ENCODE results near the gene SKI.

Gene SKI

GRCh38 chr1:2352341-2352896, 124.3 kb downstream of the SKI start:
- WGBS (ENCODE audit: insufficient coverage), result 85% methylated on average over 7 of the region's 11 CpGs
- H3K27ac ChIP-seq (ENCODE audit: insufficient read depth in 1 of 2, low read depth in 1 of 2, low read length in 2 of 2, poor library complexity in 1 of 2, severe bottlenecking in 2 of 2), result no peak overlapping the region
- H3K4me3 ChIP-seq (ENCODE audit: control insufficient read depth in 1 of 7, extremely low read depth in 1 of 7, insufficient read depth in 4 of 7, low read depth in 2 of 7, low read length in 6 of 7), result no peak overlapping the region
- ChIA-PET CTCF (no interaction called here), POLR2A (no interaction called here)
- H3K27me3 ChIP-seq (replicated peaks in 2 of 5; ENCODE audit: control insufficient read depth in 4 of 5, insufficient read depth in 5 of 5, low read length in 4 of 5), result no peaks in the 10 kb centered on the region
- H3K36me3 ChIP-seq (ENCODE audit: control insufficient read depth in 4 of 4, insufficient read depth in 4 of 4, low read length in 3 of 4), result no peaks in the 10 kb centered on the region
- no peaks in the 10 kb centered on the region for H3K9me3 ChIP-seq (ENCODE audit: control extremely low read depth in 1 of 5, control insufficient read depth in 4 of 5, insufficient read depth in 2 of 5, low read depth in 1 of 5, low read length in 4 of 5)
- DNase-seq, result no peak
- no peaks in the 10 kb centered on the region for H3K4me1 ChIP-seq (ENCODE audit: control extremely low read depth in 1 of 4, control insufficient read depth in 4 of 4, insufficient read depth in 4 of 4, low read length in 3 of 4)

- WGBS (ENCODE audit: insufficient coverage), result 96% methylated on average over 21 of the region's 21 CpGs
- H3K36me3 ChIP-seq (ENCODE audit: control insufficient read depth in 4 of 4, insufficient read depth in 4 of 4, low read length in 3 of 4), result no peaks in the 10 kb centered on the region
Measured at GRCh38 chr1:2352897-2353550, 124.9 kb downstream of the SKI start.

GRCh38 chr1:2353551-2354438, 125.7 kb downstream of the SKI start:
- ChIA-PET CTCF (no interaction called here), POLR2A (no interaction called here)
- DNase-seq, result no peak
- H3K9me3 ChIP-seq (ENCODE audit: control extremely low read depth in 1 of 5, control insufficient read depth in 4 of 5, insufficient read depth in 2 of 5, low read depth in 1 of 5, low read length in 4 of 5), result no peaks in the 10 kb centered on the region
- H3K27me3 ChIP-seq (replicated peaks in 2 of 5; ENCODE audit: control insufficient read depth in 4 of 5, insufficient read depth in 5 of 5, low read length in 4 of 5), result no peaks in the 10 kb centered on the region
- H3K4me1 ChIP-seq (ENCODE audit: control extremely low read depth in 1 of 4, control insufficient read depth in 4 of 4, insufficient read depth in 4 of 4, low read length in 3 of 4), result no peaks in the 10 kb centered on the region
- 93% methylated on average over 26 of the region's 28 CpGs for WGBS (ENCODE audit: insufficient coverage)
- H3K4me3 ChIP-seq (ENCODE audit: control insufficient read depth in 1 of 7, extremely low read depth in 1 of 7, insufficient read depth in 4 of 7, low read depth in 2 of 7, low read length in 6 of 7), result no peak overlapping the region
- H3K36me3 ChIP-seq (ENCODE audit: control insufficient read depth in 4 of 4, insufficient read depth in 4 of 4, low read length in 3 of 4), result no peaks in the 10 kb centered on the region
- H3K27ac ChIP-seq (ENCODE audit: insufficient read depth in 1 of 2, low read depth in 1 of 2, low read length in 2 of 2, poor library complexity in 1 of 2, severe bottlenecking in 2 of 2), result no peak overlapping the region

More at GRCh38 chr1:2352897-2353550, 124.9 kb downstream of the SKI start:
- H3K4me1 ChIP-seq (ENCODE audit: control extremely low read depth in 1 of 4, control insufficient read depth in 4 of 4, insufficient read depth in 4 of 4, low read length in 3 of 4), result no peaks in the 10 kb centered on the region
- ChIA-PET POLR2A (no interaction called here), CTCF (no interaction called here)
- no peaks in the 10 kb centered on the region for H3K27me3 ChIP-seq (replicated peaks in 2 of 5; ENCODE audit: control insufficient read depth in 4 of 5, insufficient read depth in 5 of 5, low read length in 4 of 5)
- H3K9me3 ChIP-seq (ENCODE audit: control extremely low read depth in 1 of 5, control insufficient read depth in 4 of 5, insufficient read depth in 2 of 5, low read depth in 1 of 5, low read length in 4 of 5), result no peaks in the 10 kb centered on the region
- H3K27ac ChIP-seq (ENCODE audit: insufficient read depth in 1 of 2, low read depth in 1 of 2, low read length in 2 of 2, poor library complexity in 1 of 2, severe bottlenecking in 2 of 2), result no peak overlapping the region
- DNase-seq, result no peak
- no peak overlapping the region for H3K4me3 ChIP-seq (ENCODE audit: control insufficient read depth in 1 of 7, extremely low read depth in 1 of 7, insufficient read depth in 4 of 7, low read depth in 2 of 7, low read length in 6 of 7)

- DNase-seq, result no peak
- H3K9me3 ChIP-seq (ENCODE audit: control extremely low read depth in 1 of 5, control insufficient read depth in 4 of 5, insufficient read depth in 2 of 5, low read depth in 1 of 5, low read length in 4 of 5), result no peaks in the 10 kb centered on the region
- WGBS (ENCODE audit: insufficient coverage), result 94% methylated on average over 30 of the region's 38 CpGs
- no peaks in the 10 kb centered on the region for H3K36me3 ChIP-seq (ENCODE audit: control insufficient read depth in 4 of 4, insufficient read depth in 4 of 4, low read length in 3 of 4)
- CTCF ChIA-PET, result no interaction called here
- H3K4me1 ChIP-seq (ENCODE audit: control extremely low read depth in 1 of 4, control insufficient read depth in 4 of 4, insufficient read depth in 4 of 4, low read length in 3 of 4), result no peaks in the 10 kb centered on the region
- no peak overlapping the region for H3K4me3 ChIP-seq (ENCODE audit: control insufficient read depth in 1 of 7, extremely low read depth in 1 of 7, insufficient read depth in 4 of 7, low read depth in 2 of 7, low read length in 6 of 7)
- H3K27me3 ChIP-seq (replicated peaks in 2 of 5; ENCODE audit: control insufficient read depth in 4 of 5, insufficient read depth in 5 of 5, low read length in 4 of 5), result no peaks in the 10 kb centered on the region
- no peak overlapping the region for H3K27ac ChIP-seq (ENCODE audit: insufficient read depth in 1 of 2, low read depth in 1 of 2, low read length in 2 of 2, poor library complexity in 1 of 2, severe bottlenecking in 2 of 2)
- POLR2A ChIA-PET, result no interaction called here
Measured at GRCh38 chr1:2354511-2355372, 126.6 kb downstream of the SKI start.

- ChIA-PET POLR2A (no interaction called here), CTCF (no interaction called here)
- no peak for DNase-seq
- Histone ChIP-seq H3K4me1 (ENCODE audit: control extremely low read depth in 1 of 4, control insufficient read depth in 4 of 4, insufficient read depth in 4 of 4, low read length in 3 of 4) (no peaks in the 10 kb centered on the region), H3K4me3 (ENCODE audit: control insufficient read depth in 1 of 7, extremely low read depth in 1 of 7, insufficient read depth in 4 of 7, low read depth in 2 of 7, low read length in 6 of 7) (no peak overlapping the region), H3K27me3 (replicated peaks in 2 of 5; ENCODE audit: control insufficient read depth in 4 of 5, insufficient read depth in 5 of 5, low read length in 4 of 5) (no peaks in the 10 kb centered on the region), H3K9me3 (ENCODE audit: control extremely low read depth in 1 of 5, control insufficient read depth in 4 of 5, insufficient read depth in 2 of 5, low read depth in 1 of 5, low read length in 4 of 5) (no peaks in the 10 kb centered on the region), H3K36me3 (ENCODE audit: control insufficient read depth in 4 of 4, insufficient read depth in 4 of 4, low read length in 3 of 4) (no peaks in the 10 kb centered on the region), H3K27ac (ENCODE audit: insufficient read depth in 1 of 2, low read depth in 1 of 2, low read length in 2 of 2, poor library complexity in 1 of 2, severe bottlenecking in 2 of 2) (no peak overlapping the region)
- 95% methylated on average over 27 of the region's 28 CpGs for WGBS (ENCODE audit: insufficient coverage)
Measured at GRCh38 chr1:2355373-2356261, 127.5 kb downstream of the SKI start.

- ChIA-PET POLR2A (no interaction called here), CTCF (no interaction called here)
- no peak for DNase-seq
- Histone ChIP-seq H3K27me3 (replicated peaks in 2 of 5; ENCODE audit: control insufficient read depth in 4 of 5, insufficient read depth in 5 of 5, low read length in 4 of 5) (no peaks in the 10 kb centered on the region), H3K27ac (ENCODE audit: insufficient read depth in 1 of 2, low read depth in 1 of 2, low read length in 2 of 2, poor library complexity in 1 of 2, severe bottlenecking in 2 of 2) (no peak overlapping the region), H3K4me3 (ENCODE audit: control insufficient read depth in 1 of 7, extremely low read depth in 1 of 7, insufficient read depth in 4 of 7, low read depth in 2 of 7, low read length in 6 of 7) (no peak overlapping the region), H3K36me3 (ENCODE audit: control insufficient read depth in 4 of 4, insufficient read depth in 4 of 4, low read length in 3 of 4) (no peaks in the 10 kb centered on the region), H3K4me1 (ENCODE audit: control extremely low read depth in 1 of 4, control insufficient read depth in 4 of 4, insufficient read depth in 4 of 4, low read length in 3 of 4) (no peaks in the 10 kb centered on the region), H3K9me3 (ENCODE audit: control extremely low read depth in 1 of 5, control insufficient read depth in 4 of 5, insufficient read depth in 2 of 5, low read depth in 1 of 5, low read length in 4 of 5) (no peaks in the 10 kb centered on the region)
- WGBS (ENCODE audit: insufficient coverage), result 98% methylated on average over 15 of the region's 15 CpGs
Measured at GRCh38 chr1:2356401-2356800, 128.3 kb downstream of the SKI start.
